Endodermal cell (in vitro differentiated cells): ENCODE results near the gene KRTAP19-3. TPM values are rescaled to one million over a fixed set of nuclear protein-coding genes. Genes with fewer than 3 reads are reported as not detected.

Experiments used
- DNase-seq: peaks from one replicate; pipeline ENCODE4 v3.0.0-alpha.2; 2017
- H3K27ac ChIP-seq: 2 replicates; pipeline ENCODE4 v1.5.1; 2013; ENCODE audit warnings: mild to moderate bottlenecking, low read depth, low read length, moderate library complexity
- H3K27me3 ChIP-seq: 2 replicates; pipeline ENCODE4 v1.6.1; 2013; ENCODE audit warnings: mild to moderate bottlenecking, low read length, moderate library complexity; ENCODE audit not compliant: insufficient read depth, control insufficient read depth, poor library complexity, severe bottlenecking
- H3K36me3 ChIP-seq: 2 replicates; pipeline ENCODE4 v1.7.0; 2013; ENCODE audit warnings: mild to moderate bottlenecking, low read length, moderate library complexity; ENCODE audit not compliant: control insufficient read depth, insufficient read depth
- H3K4me1 ChIP-seq: one replicate; pipeline ENCODE4 v1.7.0; 2013; ENCODE audit warnings: low read length; ENCODE audit not compliant: control insufficient read depth, insufficient read depth
- H3K4me3 ChIP-seq: 2 replicates; pipeline ENCODE4 v1.5.1; 2013; ENCODE audit warnings: mild to moderate bottlenecking, low read length, moderate library complexity
- H3K9ac ChIP-seq: 2 replicates; pipeline ENCODE4 v1.6.1; 2013; ENCODE audit warnings: mild to moderate bottlenecking, low read length, moderate library complexity; ENCODE audit not compliant: poor library complexity, severe bottlenecking; ENCODE audit errors: extremely low read depth
- H3K9me3 ChIP-seq: 2 replicates; pipeline ENCODE4 v1.6.1; 2013; ENCODE audit warnings: mild to moderate bottlenecking, low read length, moderate library complexity; ENCODE audit not compliant: control insufficient read depth
- H3K27ac Mint-ChIP-seq: 2 replicates; pipeline ENCODE4 v1.8.0; 2020; ENCODE audit warnings: mixed read lengths
- H3K27me3 Mint-ChIP-seq: 2 replicates; pipeline ENCODE4 v1.8.0; 2021; ENCODE audit warnings: mild to moderate bottlenecking, mixed read lengths; ENCODE audit not compliant: insufficient read depth
- H3K36me3 Mint-ChIP-seq: 2 replicates; pipeline ENCODE4 v1.8.0; 2020; ENCODE audit warnings: low read depth, mixed read lengths
- H3K4me1 Mint-ChIP-seq: 2 replicates; pipeline ENCODE4 v1.8.0; 2020; ENCODE audit warnings: mixed read lengths
- H3K4me3 Mint-ChIP-seq: 2 replicates; pipeline ENCODE4 v1.8.0; 2020; ENCODE audit warnings: mild to moderate bottlenecking, moderate library complexity, mixed read lengths
- H3K9me3 Mint-ChIP-seq: 2 replicates; pipeline ENCODE4 v1.8.0; 2020; ENCODE audit warnings: mild to moderate bottlenecking, mixed read lengths
- CTCF ChIP-seq: fragments of 200-600 bp; sonication (generic); conservative IDR thresholded peaks from 2 replicates; pipeline ENCODE4 v1.5.0; 2021; ENCODE audit warnings: antibody characterized with exemption, mild to moderate bottlenecking
- WGBS, 2 experiments: methylation state at CpG; one replicate each; pipeline versions ENCODE4 v1.1.5 to v1.1.7; 2013; ENCODE audit warnings: missing lambda C conversion rate in 2 of 2, mixed read lengths in 1 of 2; ENCODE audit not compliant: insufficient coverage in 1 of 2, insufficient read length in 1 of 2; 5-methylcytosine and 5-hydroxymethylcytosine counted together
- total RNA-seq, 2 donors: library from RNA; stranded (reverse); fragmentation: NEBNext Ultra II Directional in 1 of 2; extraction: Animal tissue kit (Norgen Biotek cat#: 25700) in 1 of 2; gene quantifications; 2 replicates in 1 of 2; 3 replicates in 1 of 2; pipeline ENCODE4 v1.2.1, GENCODE V29; 2021

The KRTAP19-3 gene
- total RNA-seq, 2 donors from 2014 or later = not detected

DNA sequence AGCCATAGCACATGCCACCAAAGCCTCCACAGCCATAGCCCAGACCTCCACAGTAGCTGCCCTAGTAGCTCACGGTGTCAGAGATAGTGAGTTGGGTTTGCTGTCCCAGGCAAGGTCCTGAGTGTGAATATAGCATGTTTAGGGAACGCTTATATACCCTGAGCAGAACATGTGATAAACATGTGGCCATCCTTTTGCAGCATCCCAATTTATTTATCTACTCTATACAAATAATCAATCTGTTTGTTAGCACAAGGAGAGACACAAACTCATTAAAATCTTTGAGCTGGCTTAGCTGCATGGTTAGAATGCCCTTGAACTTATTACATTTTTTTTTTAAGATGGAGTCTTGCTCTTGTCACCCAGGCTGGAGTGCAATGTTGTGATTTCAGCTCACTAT is 4.5 kb downstream of the KRTAP19-3 start, which contains the start of gene KRTAP19-2:
TSS of gene KRTAP19-2 (minus strand) at position 101 of the 400 bp plus-strand sequence. CDS start at position 13, 88 bp downstream.
- no peaks in the 10 kb centered on the region for H3K27me3 Mint-ChIP-seq
- no peak for TF ChIP-seq CTCF
- H3K4me3 Mint-ChIP-seq = no peak within 1 kb of the TSS
- H3K9ac ChIP-seq = no peak within 1 kb of the TSS
- H3K27ac Mint-ChIP-seq = no peak within 1 kb of the TSS
- H3K36me3 Mint-ChIP-seq = no peaks in the 10 kb centered on the region
- H3K4me1 ChIP-seq = no peaks in the 10 kb centered on the region
- no peak for DNase-seq
- H3K9me3 Mint-ChIP-seq = peaks cover 48% of the 10 kb centered on the region
- H3K9me3 ChIP-seq = peaks cover 20% of the 10 kb centered on the region
- H3K4me3 ChIP-seq = no peak within 1 kb of the TSS
- no peak within 1 kb of the TSS for H3K27ac ChIP-seq
- H3K36me3 ChIP-seq = no peaks in the 10 kb centered on the region
- WGBS, 2 experiments = 93 to 100% methylated on average over 1 to 2 of the region's 2 CpGs
- H3K4me1 Mint-ChIP-seq = no peaks in the 10 kb centered on the region
- H3K27me3 ChIP-seq = no peaks in the 10 kb centered on the region

DNA sequence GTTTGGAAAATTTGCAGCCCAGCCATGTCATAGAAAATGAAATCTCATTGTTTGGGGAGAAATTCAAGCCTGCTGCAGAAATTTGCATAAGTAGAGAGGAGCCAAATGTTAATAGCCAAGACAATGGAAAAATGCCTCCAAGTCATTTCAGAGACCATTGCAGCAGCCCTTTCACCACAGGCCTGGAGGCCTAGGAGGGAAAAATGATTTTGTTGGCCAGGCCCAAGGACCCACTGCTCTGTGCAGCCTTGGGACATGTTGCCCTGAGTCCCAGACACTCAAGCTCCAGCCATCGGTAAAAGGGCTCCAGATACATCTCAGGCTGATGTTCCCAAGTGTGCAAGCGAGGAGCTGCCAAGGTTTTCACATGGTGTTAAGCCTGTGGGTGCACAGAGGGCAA is 5.6 kb downstream of the KRTAP19-3 start:
- Mint-ChIP-seq H3K27ac (no peak overlapping the region), H3K36me3 (no peaks in the 10 kb centered on the region), H3K4me3 (no peak overlapping the region), H3K27me3 (no peaks in the 10 kb centered on the region), H3K4me1 (no peaks in the 10 kb centered on the region), H3K9me3 (peaks cover 45% of the 10 kb centered on the region)
- TF ChIP-seq CTCF = no peak
- Histone ChIP-seq H3K9ac (no peak overlapping the region), H3K4me3 (no peak overlapping the region), H3K27me3 (no peaks in the 10 kb centered on the region), H3K36me3 (no peaks in the 10 kb centered on the region), H3K4me1 (no peaks in the 10 kb centered on the region), H3K27ac (no peak overlapping the region), H3K9me3 (peaks cover 20% of the 10 kb centered on the region)
- DNase-seq = no peak
- 79 to 82% methylated on average over 2 of the region's 2 CpGs for WGBS, 2 experiments

GRCh38 chr21:30482130-30482529 is 9.7 kb downstream of the KRTAP19-3 start:
- Mint-ChIP-seq H3K4me3 (no peak overlapping the region), H3K27ac (no peak overlapping the region), H3K27me3 (no peaks in the 10 kb centered on the region), H3K9me3 (peaks cover 22% of the 10 kb centered on the region), H3K36me3 (no peaks in the 10 kb centered on the region), H3K4me1 (no peaks in the 10 kb centered on the region)
- WGBS, 2 experiments = 57 to 98% methylated on average over 1 to 2 of the region's 2 CpGs
- no peak for TF ChIP-seq CTCF
- H3K36me3 ChIP-seq = no peaks in the 10 kb centered on the region
- H3K9ac ChIP-seq = no peak overlapping the region
- H3K27me3 ChIP-seq = no peaks in the 10 kb centered on the region
- H3K4me1 ChIP-seq = no peaks in the 10 kb centered on the region
- DNase-seq = no peak
- no peak overlapping the region for H3K27ac ChIP-seq
- no peak overlapping the region for H3K4me3 ChIP-seq
- peaks cover 19% of the 10 kb centered on the region for H3K9me3 ChIP-seq
